ENCODE results near the gene ERG28. TPM values are rescaled to one million over a fixed set of nuclear protein-coding genes. Genes with fewer than 3 reads are reported as not detected.
A peak's percentile ranks its signal among the peaks of the same experiment; 100 is the strongest.

ERG28 gene
- total and polyA plus RNA-seq, 4 donors: 13.6 to 67.2 (median 40.2) TPM

GRCh38 chr14:75690010-75690409 is 29.3 kb upstream of the ERG28 start:
- Histone ChIP-seq H3K27me3 (ENCODE audit: control insufficient read depth in 3 of 3, insufficient read depth in 3 of 3, low read length in 2 of 3) (no peaks in the 10 kb centered on the region), H3K4me3 (no peak overlapping the region), H3K36me3 (ENCODE audit: control insufficient read depth in 4 of 4, insufficient read depth in 4 of 4, low read length in 4 of 4) (peaks cover 12 to 29% (median 19%) of the 10 kb centered on the region in 4 donors), H3K4me1 (ENCODE audit: control insufficient read depth in 5 of 5, insufficient read depth in 5 of 5, low read length in 5 of 5) (no peaks in the 10 kb centered on the region), H3K9ac (ENCODE audit: insufficient read depth in 1 of 2, low read length in 2 of 2) (no peak overlapping the region), H3K27ac (ENCODE audit: low read depth in 1 of 2, low read length in 1 of 2) (no peak overlapping the region), H3K9me3 (ENCODE audit: control insufficient read depth in 4 of 4, insufficient read depth in 3 of 4, low read length in 3 of 4) (no peaks in the 10 kb centered on the region)
- 89 to 94% methylated on average over 7 of the region's 7 CpGs for WGBS, 2 donors
- no peak for ATAC-seq (ENCODE audit: insufficient read depth, low FRiP score)
- TF ChIP-seq CTCF (IDR thresholded peaks at IDR 0.05; ENCODE audit: control extremely low read depth, extremely low read depth): no peak
- DNase-seq: no peak

- Histone ChIP-seq H3K9me3 (ENCODE audit: control insufficient read depth in 4 of 4, insufficient read depth in 3 of 4, low read length in 3 of 4) (no peaks in the 10 kb centered on the region), H3K4me1 (ENCODE audit: control insufficient read depth in 5 of 5, insufficient read depth in 5 of 5, low read length in 5 of 5) (no peaks in the 10 kb centered on the region), H3K27me3 (ENCODE audit: control insufficient read depth in 3 of 3, insufficient read depth in 3 of 3, low read length in 2 of 3) (no peaks in the 10 kb centered on the region), H3K4me3 (no peak overlapping the region), H3K27ac (ENCODE audit: low read depth in 1 of 2, low read length in 1 of 2) (no peak overlapping the region), H3K36me3 (ENCODE audit: control insufficient read depth in 4 of 4, insufficient read depth in 4 of 4, low read length in 4 of 4) (peaks cover 12 to 22% (median 18%) of the 10 kb centered on the region in 4 donors), H3K9ac (ENCODE audit: insufficient read depth in 1 of 2, low read length in 2 of 2) (no peak overlapping the region)
- 86 to 95% methylated on average over 2 of the region's 2 CpGs for WGBS, 2 donors
- DNase-seq: no peak
- TF ChIP-seq CTCF (IDR thresholded peaks at IDR 0.05; ENCODE audit: control extremely low read depth, extremely low read depth): no peak
- ATAC-seq (ENCODE audit: insufficient read depth, low FRiP score): no peak
Measured at GRCh38 chr14:75689012-75689411, 28.3 kb upstream of the ERG28 start.

- H3K9ac ChIP-seq (ENCODE audit: insufficient read depth in 1 of 2, low read length in 2 of 2): no peak overlapping the region
- DNase-seq (peak in 1 of 3 donors; percentile 41), ATAC-seq (ENCODE audit: insufficient read depth, low FRiP score) (no peak)
- TF ChIP-seq CTCF (IDR thresholded peaks at IDR 0.05; ENCODE audit: control extremely low read depth, extremely low read depth): no peak
- H3K36me3 ChIP-seq (ENCODE audit: control insufficient read depth in 4 of 4, insufficient read depth in 4 of 4, low read length in 4 of 4): peaks cover 10 to 20% (median 19%) of the 10 kb centered on the region in 4 donors
- no peak overlapping the region for H3K4me3 ChIP-seq
- no peaks in the 10 kb centered on the region for H3K4me1 ChIP-seq (ENCODE audit: control insufficient read depth in 5 of 5, insufficient read depth in 5 of 5, low read length in 5 of 5)
- no peaks in the 10 kb centered on the region for H3K9me3 ChIP-seq (ENCODE audit: control insufficient read depth in 4 of 4, insufficient read depth in 3 of 4, low read length in 3 of 4)
- no peaks in the 10 kb centered on the region for H3K27me3 ChIP-seq (ENCODE audit: control insufficient read depth in 3 of 3, insufficient read depth in 3 of 3, low read length in 2 of 3)
- WGBS, 2 donors: 79 to 88% methylated on average over 2 of the region's 2 CpGs
- no peak overlapping the region for H3K27ac ChIP-seq (ENCODE audit: low read depth in 1 of 2, low read length in 1 of 2)
Measured at GRCh38 chr14:75685910-75686309, 25.2 kb upstream of the ERG28 start.
